Activated CD4-positive, alpha-beta memory T cell treated with anti-CD3 and anti-CD28 coated beads, Interleukin-2, amount 10 ng/mL, durations not matched to agents 7 days and 5 days (primary cell): ENCODE measurements around the gene THSD8. TPM values are rescaled to one million over a fixed set of nuclear protein-coding genes. Genes with fewer than 3 reads are reported as not detected.
A peak's percentile ranks its signal among the peaks of the same experiment; 100 is the strongest.

Experiments
- CTCF ChIA-PET: fragments of 350-600 bp; sonication (Branson Sonifier 250); formaldehyde crosslinking; loops from one replicate; lab custom pipeline; 2021; ENCODE audit warnings: antibody characterized with exemption, inconsistent platforms; lab: Charles Lee
- POLR2A ChIA-PET: fragments of 350-600 bp; sonication (Branson Sonifier 250); formaldehyde crosslinking; loops from one replicate; lab custom pipeline; 2021; ENCODE audit warnings: antibody characterized with exemption; lab: Charles Lee
- DNase-seq: peaks from one replicate; pipeline ENCODE4 v3.0.0-alpha.2; 2020
- H3K27ac Mint-ChIP-seq: one replicate; pipeline ENCODE4 v1.8.0; 2021; ENCODE audit warnings: mild to moderate bottlenecking, mixed read lengths
- H3K27me3 Mint-ChIP-seq: one replicate; pipeline ENCODE4 v1.8.0; 2021; ENCODE audit warnings: mixed read lengths
- H3K36me3 Mint-ChIP-seq: one replicate; pipeline ENCODE4 v1.8.0; 2021; ENCODE audit warnings: low read depth, mixed read lengths
- H3K4me1 Mint-ChIP-seq: one replicate; pipeline ENCODE4 v1.8.0; 2021; ENCODE audit warnings: mixed read lengths
- H3K4me3 Mint-ChIP-seq: one replicate; pipeline ENCODE4 v1.8.0; 2021; ENCODE audit warnings: mild to moderate bottlenecking, mixed read lengths
- H3K9me3 Mint-ChIP-seq: one replicate; pipeline ENCODE4 v1.8.0; 2021; ENCODE audit warnings: mixed read lengths
- total RNA-seq, 2 experiments: library from RNA; stranded (reverse); gene quantifications; one replicate each; pipeline ENCODE4 v1.2.3, GENCODE V29; 2021

Gene THSD8
- total RNA-seq, 2 experiments from 2014 or later = 19.2 to 25.5 TPM

DNA sequence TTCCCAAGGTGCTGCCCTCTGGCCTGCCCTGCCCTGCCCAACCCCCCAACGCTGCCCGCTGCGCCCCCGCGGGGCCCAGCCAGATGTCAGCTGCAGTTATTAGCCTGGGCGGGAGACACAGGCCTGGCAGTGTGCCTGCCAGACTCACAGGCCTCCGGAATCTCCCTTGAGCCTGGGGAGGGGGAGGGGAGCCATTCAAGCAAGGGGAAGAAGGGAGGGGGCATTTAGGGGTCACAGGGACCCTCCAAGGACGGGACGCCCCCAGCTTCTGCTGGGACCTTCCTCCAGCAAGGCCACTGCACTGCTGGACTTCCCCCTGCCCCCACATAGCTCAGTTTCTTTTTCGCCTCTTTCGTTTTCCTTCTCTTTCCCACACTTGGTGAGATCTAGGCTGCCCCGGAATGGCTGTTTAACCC lies 13.2 kb upstream of the THSD8 start:
- POLR2A ChIA-PET = interaction anchor here (1.0 to 2.2 kb wide), 8 partner anchors 10 to 375 kb away, joined by 3 to 41 read pairs (median 6); partner anchors contain the start of genes GET3, RNASEH2A, TNPO2 and TRIR
- Mint-ChIP-seq H3K27me3 (no peaks in the 10 kb centered on the region), H3K36me3 (peaks cover 16% of the 10 kb centered on the region), H3K9me3 (no peaks in the 10 kb centered on the region), H3K4me1 (peaks cover 34% of the 10 kb centered on the region), H3K4me3 (peak overlapping the region; percentile 86), H3K27ac (peak overlapping the region; percentile 94)
- CTCF ChIA-PET = interaction anchor here (0.5 to 3.4 kb wide), 8 partner anchors 11 to 55 kb away, joined by 3 to 25 read pairs (median 3); no protein-coding TSS in a partner anchor
- peak; percentile 52 for DNase-seq

DNA sequence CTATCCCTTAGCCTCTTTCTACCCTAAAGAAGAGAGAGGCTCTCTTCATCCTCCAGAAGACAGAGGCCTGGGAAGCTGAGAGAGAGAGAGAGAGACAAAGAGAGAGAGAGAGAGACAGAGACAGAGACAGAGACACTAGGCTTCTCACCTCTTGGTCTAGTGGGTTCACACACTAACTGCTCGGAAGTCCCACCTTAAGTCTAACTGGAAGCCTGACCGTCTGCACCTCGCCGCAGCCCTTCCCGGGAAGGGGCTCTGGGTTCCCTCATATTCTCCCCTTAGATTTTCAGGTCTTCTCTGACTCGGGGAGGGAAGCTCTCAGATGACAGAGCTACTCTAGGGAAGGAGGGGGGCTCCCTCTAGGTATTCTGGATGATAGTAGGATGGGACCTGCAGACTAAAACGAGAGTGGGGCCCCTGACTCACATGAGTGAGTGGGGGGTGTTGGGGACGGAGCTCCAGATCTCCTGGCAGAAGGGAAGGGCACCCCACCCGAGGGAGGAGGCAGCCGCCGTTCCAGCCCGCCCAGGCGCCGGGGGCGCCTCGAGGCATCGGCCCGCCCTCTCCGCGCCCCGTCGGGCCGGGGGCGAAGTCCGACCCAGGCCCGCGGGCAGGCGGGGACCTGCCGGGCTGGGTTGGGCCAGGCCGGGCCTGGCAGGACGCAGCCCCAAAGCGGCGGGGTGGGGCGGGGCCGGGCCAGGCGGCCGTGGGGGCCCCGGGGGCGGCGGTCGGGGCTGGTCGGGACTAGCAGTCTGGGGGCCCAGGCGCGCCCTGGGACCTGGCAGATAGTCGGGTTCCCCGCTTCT lies 12.6 kb upstream of the THSD8 start:
- peaks cover 38% of the 10 kb centered on the region for H3K4me1 Mint-ChIP-seq

GRCh38 chr19:12789904-12790619 lies 11.8 kb upstream of the THSD8 start:
- Mint-ChIP-seq H3K9me3 (no peaks in the 10 kb centered on the region), H3K4me1 (peaks cover 45% of the 10 kb centered on the region), H3K36me3 (peaks cover 16% of the 10 kb centered on the region), H3K27ac (peak overlapping the region; percentile 98), H3K27me3 (no peaks in the 10 kb centered on the region), H3K4me3 (peak overlapping the region; percentile 93)
- POLR2A ChIA-PET = interaction anchor here (1.0 to 14.7 kb wide), 12 partner anchors 12 to 374 kb away, joined by 3 to 574 read pairs (median 15); partner anchors contain the start of genes CALR, GET3, HOOK2 and PRDX2
- CTCF ChIA-PET = interaction anchor here (1.3 to 13.9 kb wide), 6 partner anchors 8 to 56 kb away, joined by 3 to 419 read pairs (median 42); partner anchors contain the start of gene HOOK2
- peak; percentile 98 for DNase-seq

More for the DNA sequence above, 12.6 kb upstream of the THSD8 start:
- CTCF ChIA-PET = interaction anchor here (0.5 to 3.4 kb wide), 8 partner anchors 12 to 55 kb away, joined by 3 to 25 read pairs (median 3); no protein-coding TSS in a partner anchor
- Mint-ChIP-seq H3K9me3 (no peaks in the 10 kb centered on the region), H3K27ac (peak overlapping the region; percentile 98), H3K27me3 (no peaks in the 10 kb centered on the region), H3K36me3 (peaks cover 16% of the 10 kb centered on the region), H3K4me3 (peak overlapping the region; percentile 93)
- DNase-seq = no peak
- POLR2A ChIA-PET = interaction anchor here (1.0 to 2.2 kb wide), 8 partner anchors 11 to 375 kb away, joined by 3 to 41 read pairs (median 6); partner anchors contain the start of genes GET3, RNASEH2A, TNPO2 and TRIR

DNA sequence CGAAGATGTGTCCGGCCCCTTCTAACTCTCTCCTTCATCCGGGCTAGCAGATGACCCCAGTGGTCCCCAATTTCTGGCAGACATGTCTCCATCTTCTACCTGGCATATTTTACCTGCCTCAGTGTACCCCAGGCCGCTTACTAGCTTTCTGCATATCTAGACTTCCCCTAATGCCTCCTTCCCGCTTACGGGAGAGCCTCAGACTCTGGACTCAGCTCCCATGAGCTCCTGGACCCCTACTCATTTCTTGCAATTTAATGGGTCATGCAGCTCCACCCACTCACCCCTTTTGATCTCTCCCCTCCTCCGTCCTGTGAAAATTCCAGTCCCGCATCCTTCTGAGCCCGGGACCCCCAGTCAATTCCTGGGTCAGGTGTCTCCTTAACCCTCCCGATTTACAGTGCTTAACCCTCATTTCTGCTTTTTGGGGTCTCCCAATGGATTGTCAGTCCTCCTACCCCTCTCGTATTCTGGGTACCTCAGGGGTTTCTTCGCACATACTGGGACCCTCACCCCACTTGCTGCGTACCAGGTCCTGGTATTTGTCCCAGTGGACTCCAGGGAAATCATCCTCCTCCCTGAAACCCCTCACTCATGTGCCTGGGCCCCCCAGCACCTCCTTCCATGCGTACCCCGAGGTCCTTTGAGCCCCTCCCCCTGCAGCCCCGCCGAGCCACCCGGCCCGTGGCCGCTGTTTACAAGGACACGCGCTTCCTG lies 11.1 kb upstream of the THSD8 start:
- no peaks in the 10 kb centered on the region for H3K9me3 Mint-ChIP-seq
- peaks cover 49% of the 10 kb centered on the region for H3K4me1 Mint-ChIP-seq
- no peak for DNase-seq
- ChIA-PET POLR2A (interaction anchor here (1.2 to 14.7 kb wide), 14 partner anchors 11 to 365 kb away, joined by 3 to 574 read pairs (median 12); partner anchors contain the start of genes CALR, DHPS, GET3 and HOOK2), CTCF (interaction anchor here (0.7 to 13.9 kb wide), 7 partner anchors 8 to 57 kb away, joined by 3 to 419 read pairs (median 13); partner anchors contain the start of genes HOOK2, RNASEH2A and TRIR)
- H3K27ac Mint-ChIP-seq = peak overlapping the region; percentile 98
- H3K27me3 Mint-ChIP-seq = no peaks in the 10 kb centered on the region
- peak overlapping the region; percentile 93 for H3K4me3 Mint-ChIP-seq
- H3K36me3 Mint-ChIP-seq = peaks cover 16% of the 10 kb centered on the region

GRCh38 chr19:12791345-12792050 lies 10.4 kb upstream of the THSD8 start, which contains the start of gene JUNB:
TSS of gene JUNB (plus strand) at chr19:12791486. CDS start at chr19:12791772, 286 bp downstream.
- H3K27me3 Mint-ChIP-seq = no peaks in the 10 kb centered on the region
- peaks cover 18% of the 10 kb centered on the region for H3K36me3 Mint-ChIP-seq
- H3K9me3 Mint-ChIP-seq = no peaks in the 10 kb centered on the region
- DNase-seq = peak; percentile 97
- H3K4me3 Mint-ChIP-seq = peak within 1 kb of the TSS; percentile 93
- POLR2A ChIA-PET = interaction anchor here (0.6 to 14.7 kb wide), 23 partner anchors 10 to 376 kb away, joined by 3 to 574 read pairs (median 6); partner anchors contain the start of genes CALR, DHPS, GET3 and HOOK2
- H3K4me1 Mint-ChIP-seq = peaks cover 56% of the 10 kb centered on the region
- H3K27ac Mint-ChIP-seq = peak within 1 kb of the TSS; percentile 98
- CTCF ChIA-PET = interaction anchor here (0.7 to 13.9 kb wide), 11 partner anchors 9 to 181 kb away, joined by 3 to 419 read pairs (median 6); partner anchors contain the start of genes HOOK2, RNASEH2A, TRIR and ZNF490

GRCh38 chr19:12792051-12792852 lies 9.6 kb upstream of the THSD8 start:
- Mint-ChIP-seq H3K4me3 (peak overlapping the region; percentile 93), H3K9me3 (no peaks in the 10 kb centered on the region), H3K27ac (peak overlapping the region; percentile 98), H3K27me3 (no peaks in the 10 kb centered on the region), H3K4me1 (peaks cover 52% of the 10 kb centered on the region), H3K36me3 (peaks cover 20% of the 10 kb centered on the region)
- ChIA-PET POLR2A (interaction anchor here (0.6 to 14.7 kb wide), 29 partner anchors 10 to 1054 kb away, joined by 3 to 574 read pairs (median 5); partner anchors contain the start of genes CALR, DHPS, GET3 and HOOK2), CTCF (interaction anchor here (0.8 to 13.9 kb wide), 14 partner anchors 10 to 182 kb away, joined by 3 to 419 read pairs (median 6); partner anchors contain the start of genes HOOK2, RNASEH2A, TRIR and ZNF490)
- peak; percentile 86 for DNase-seq

- no peak for DNase-seq
- ChIA-PET CTCF (interaction anchor here (0.8 to 13.9 kb wide), 12 partner anchors 10 to 92 kb away, joined by 3 to 419 read pairs (median 6); partner anchors contain the start of genes GET3, HOOK2, RNASEH2A and TRIR), POLR2A (interaction anchor here (0.8 to 14.7 kb wide), 23 partner anchors 9 to 1053 kb away, joined by 3 to 574 read pairs (median 6); partner anchors contain the start of genes CALR, DHPS, FBXW9 and GET3)
- Mint-ChIP-seq H3K27ac (peak overlapping the region; percentile 98), H3K4me3 (peak overlapping the region; percentile 93), H3K36me3 (peaks cover 20% of the 10 kb centered on the region), H3K4me1 (peaks cover 50% of the 10 kb centered on the region), H3K27me3 (no peaks in the 10 kb centered on the region), H3K9me3 (no peaks in the 10 kb centered on the region)
Observed at GRCh38 chr19:12792853-12793289, 9.0 kb upstream of the THSD8 start.

GRCh38 chr19:12793290-12794195 lies 8.3 kb upstream of the THSD8 start:
- POLR2A ChIA-PET = interaction anchor here (0.8 to 14.7 kb wide), 20 partner anchors 8 to 362 kb away, joined by 3 to 574 read pairs (median 6); partner anchors contain the start of genes CALR, DHPS, FBXW9 and GET3
- Mint-ChIP-seq H3K27ac (peak overlapping the region; percentile 98), H3K9me3 (no peaks in the 10 kb centered on the region), H3K4me3 (peak overlapping the region; percentile 93), H3K27me3 (no peaks in the 10 kb centered on the region), H3K4me1 (peaks cover 43% of the 10 kb centered on the region), H3K36me3 (peaks cover 20% of the 10 kb centered on the region)
- DNase-seq = peak; percentile 94
- CTCF ChIA-PET = interaction anchor here (0.8 to 13.9 kb wide), 11 partner anchors 11 to 92 kb away, joined by 3 to 419 read pairs (median 10); partner anchors contain the start of genes GET3, HOOK2 and TRIR

DNA sequence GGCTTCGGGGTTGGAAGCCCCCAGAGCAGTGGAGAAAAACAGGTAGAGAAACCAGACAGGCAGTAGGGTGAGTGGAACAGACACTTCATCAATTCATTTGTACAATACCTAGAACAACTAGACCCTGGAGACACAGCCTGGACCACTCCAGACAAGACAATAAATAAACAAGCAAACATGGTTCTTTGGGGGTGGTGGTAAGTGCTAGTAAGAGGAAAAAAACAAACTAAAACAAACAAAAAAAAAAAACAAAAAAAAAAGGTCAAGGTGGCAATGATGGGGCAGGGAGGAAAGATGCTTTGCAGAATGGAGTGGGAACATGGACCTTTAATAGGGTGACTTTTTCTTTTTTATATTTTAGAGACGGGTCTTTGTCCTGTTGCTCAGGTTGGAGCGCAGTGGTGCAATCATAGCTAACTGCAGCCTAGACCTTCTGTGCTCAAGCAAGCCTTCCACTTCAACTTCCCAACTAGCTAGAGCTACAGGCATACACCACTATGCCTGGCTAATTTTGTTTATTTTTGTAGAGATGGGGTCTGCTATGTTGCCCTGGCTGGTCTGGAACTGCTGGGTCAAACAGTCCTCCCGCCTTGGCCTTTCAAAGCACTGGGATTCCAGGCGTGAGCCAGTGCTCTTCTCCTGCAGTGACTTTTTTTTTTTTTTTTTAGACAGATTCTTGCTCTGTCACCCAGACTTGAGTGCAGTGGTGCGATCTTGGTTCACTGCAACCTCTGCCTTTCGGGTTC lies 7.5 kb upstream of the THSD8 start:
- Mint-ChIP-seq H3K4me3 (peak overlapping the region; percentile 74), H3K9me3 (no peaks in the 10 kb centered on the region), H3K27ac (peak overlapping the region; percentile 92), H3K36me3 (peaks cover 18% of the 10 kb centered on the region), H3K27me3 (no peaks in the 10 kb centered on the region), H3K4me1 (peaks cover 35% of the 10 kb centered on the region)
- ChIA-PET CTCF (interaction anchor here (0.7 to 13.9 kb wide), 8 partner anchors 12 to 78 kb away, joined by 3 to 419 read pairs (median 21); partner anchors contain the start of gene HOOK2), POLR2A (interaction anchor here (0.7 to 14.7 kb wide), 8 partner anchors 10 to 113 kb away, joined by 3 to 574 read pairs (median 6); partner anchors contain the start of genes DHPS, GET3, HOOK2 and TRIR)
- no peak for DNase-seq
